ENCODE data around the gene ATG12.

ATG12 gene

GRCh38 chr5:115807654-115808052, 33.7 kb downstream of the ATG12 start:
- ATAC-seq, result no peak
- no peak for DNase-seq

- no peak for ATAC-seq
- no peak for DNase-seq
Observed at GRCh38 chr5:115806986-115807653, 34.2 kb downstream of the ATG12 start.

- DNase-seq (no peak), ATAC-seq (no peak)
Observed at GRCh38 chr5:115801984-115802383, 39.4 kb downstream of the ATG12 start.

- ATAC-seq, result no peak
- no peak for DNase-seq
Observed at GRCh38 chr5:115801152-115801551, 40.2 kb downstream of the ATG12 start.

GRCh38 chr5:115800108-115800507, 41.3 kb downstream of the ATG12 start:
- no peak for ATAC-seq
- DNase-seq, result no peak

- DNase-seq, result no peak
- no peak for ATAC-seq
Observed at GRCh38 chr5:115798252-115798651, 43.1 kb downstream of the ATG12 start.

- ATAC-seq (no peak), DNase-seq (no peak)
Observed at GRCh38 chr5:115796656-115797055, 44.7 kb downstream of the ATG12 start.

- ATAC-seq (no peak), DNase-seq (no peak)
Observed at GRCh38 chr5:115795700-115796099, 45.7 kb downstream of the ATG12 start.

GRCh38 chr5:115788440-115788839, 52.9 kb downstream of the ATG12 start:
- ATAC-seq (no peak), DNase-seq (no peak)

- DNase-seq (no peak), ATAC-seq (no peak)
Observed at GRCh38 chr5:115787426-115787825, 53.9 kb downstream of the ATG12 start.

GRCh38 chr5:115785381-115786065, 55.8 kb downstream of the ATG12 start:
- ATAC-seq, result no peak
- no peak for DNase-seq

GRCh38 chr5:115778417-115778816, 62.9 kb downstream of the ATG12 start:
- ATAC-seq (no peak), DNase-seq (no peak)

All from stimulated activated naive CD8-positive, alpha-beta T cell treated with anti-CD3 and anti-CD28 coated beads, Interleukin-15, Interleukin-2, amounts not matched to agents 100 U/mL and 50 U/mL, for 24 hours (primary cell).